Caki2 (cell line): ENCODE results near the gene SH3TC1. TPM values are rescaled to one million over a fixed set of nuclear protein-coding genes. Genes with fewer than 3 reads are reported as not detected.
A peak's percentile ranks its signal among the peaks of the same experiment; 100 is the strongest.

Source experiments
- DNase-seq: peaks from one replicate; pipeline ENCODE4 v3.0.0-alpha.2; 2015; ENCODE audit warnings: low read depth
- in situ Hi-C: cut with HindIII; loops from 2 replicates; pipeline ENCODE4 v1.10.0; 2016; ENCODE audit warnings: low sequenced_read_pairs, low pct_unique_long_range_greater_than_20kb, mixed read lengths
- total RNA-seq: library from RNA; depleted of rRNA; stranded (reverse); fragments of >200 nt; shearing (Covaris generic); gene quantifications from 2 replicates; pipeline ENCODE4 v1.2.3, GENCODE V29; 2014; ENCODE audit warnings: low replicate concordance

The SH3TC1 gene
- total RNA-seq, 1 experiment from 2014 or later, result 16.3 TPM

DNA sequence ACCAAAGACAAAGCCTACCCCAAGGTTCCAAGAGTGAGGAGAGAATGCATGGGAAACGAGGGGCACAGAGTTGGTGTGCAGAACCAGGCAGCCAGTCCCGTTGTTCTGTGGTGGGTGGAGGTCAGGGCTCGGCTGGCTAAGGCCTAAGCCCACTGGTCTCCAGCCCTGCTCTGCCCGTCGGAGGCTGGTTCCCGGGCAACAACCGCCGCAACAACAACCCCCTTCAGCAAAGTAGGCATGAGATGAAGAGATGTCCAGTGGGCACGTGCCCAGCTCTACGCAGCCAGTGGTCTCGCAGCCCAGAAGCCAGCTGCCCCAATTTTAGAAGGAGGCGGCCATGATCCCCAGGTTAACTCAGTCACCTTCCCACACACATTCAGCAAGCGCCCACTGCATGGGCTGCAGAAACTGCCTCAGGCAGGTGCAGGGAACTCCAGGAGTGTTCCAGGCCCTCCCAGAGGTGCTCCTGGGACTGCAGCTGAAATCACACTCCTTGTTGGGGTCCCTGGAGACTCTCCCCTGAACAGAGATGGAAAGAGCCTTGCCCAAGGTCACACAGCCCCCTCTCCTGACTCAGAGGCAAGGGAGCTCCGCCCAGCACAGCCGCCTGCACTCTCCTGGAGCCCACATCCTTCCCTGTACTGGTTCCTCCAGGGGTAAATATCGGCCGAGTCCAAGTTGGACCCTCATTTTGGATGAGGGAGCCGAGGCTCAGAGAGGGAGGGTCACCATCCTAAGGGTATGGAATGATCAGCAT lies 45.1 kb downstream of the SH3TC1 start:
- in situ Hi-C loops, result no loop called here
- no peak for DNase-seq

DNA sequence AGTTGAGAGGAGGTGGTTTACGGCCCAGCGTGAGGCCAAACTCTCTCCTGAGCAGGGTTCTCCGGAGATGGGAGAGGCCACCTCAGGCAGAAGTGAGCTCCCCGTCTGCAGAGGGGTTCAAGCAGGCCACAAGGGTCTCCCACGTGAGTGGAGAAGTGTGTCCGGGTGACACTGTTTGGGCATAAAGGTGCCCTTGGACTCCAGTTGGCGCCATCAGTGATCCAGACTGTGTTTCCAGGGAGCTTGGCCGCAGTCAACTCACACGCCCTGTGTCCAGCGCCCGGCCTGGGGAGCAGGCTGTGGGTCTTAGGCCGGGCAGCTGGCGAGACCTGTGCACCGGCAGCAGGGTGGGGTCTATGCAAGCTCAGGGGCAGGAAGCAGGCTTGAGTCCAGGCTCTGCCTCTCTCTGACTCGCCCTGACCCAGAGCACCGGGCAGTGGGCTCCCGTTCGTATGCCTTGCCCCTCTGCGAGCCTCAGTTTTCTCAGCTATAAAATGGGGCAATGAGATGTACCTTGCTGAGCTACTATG lies 45.9 kb downstream of the SH3TC1 start:
- no peak for DNase-seq
- in situ Hi-C loops, result no loop called here

DNA sequence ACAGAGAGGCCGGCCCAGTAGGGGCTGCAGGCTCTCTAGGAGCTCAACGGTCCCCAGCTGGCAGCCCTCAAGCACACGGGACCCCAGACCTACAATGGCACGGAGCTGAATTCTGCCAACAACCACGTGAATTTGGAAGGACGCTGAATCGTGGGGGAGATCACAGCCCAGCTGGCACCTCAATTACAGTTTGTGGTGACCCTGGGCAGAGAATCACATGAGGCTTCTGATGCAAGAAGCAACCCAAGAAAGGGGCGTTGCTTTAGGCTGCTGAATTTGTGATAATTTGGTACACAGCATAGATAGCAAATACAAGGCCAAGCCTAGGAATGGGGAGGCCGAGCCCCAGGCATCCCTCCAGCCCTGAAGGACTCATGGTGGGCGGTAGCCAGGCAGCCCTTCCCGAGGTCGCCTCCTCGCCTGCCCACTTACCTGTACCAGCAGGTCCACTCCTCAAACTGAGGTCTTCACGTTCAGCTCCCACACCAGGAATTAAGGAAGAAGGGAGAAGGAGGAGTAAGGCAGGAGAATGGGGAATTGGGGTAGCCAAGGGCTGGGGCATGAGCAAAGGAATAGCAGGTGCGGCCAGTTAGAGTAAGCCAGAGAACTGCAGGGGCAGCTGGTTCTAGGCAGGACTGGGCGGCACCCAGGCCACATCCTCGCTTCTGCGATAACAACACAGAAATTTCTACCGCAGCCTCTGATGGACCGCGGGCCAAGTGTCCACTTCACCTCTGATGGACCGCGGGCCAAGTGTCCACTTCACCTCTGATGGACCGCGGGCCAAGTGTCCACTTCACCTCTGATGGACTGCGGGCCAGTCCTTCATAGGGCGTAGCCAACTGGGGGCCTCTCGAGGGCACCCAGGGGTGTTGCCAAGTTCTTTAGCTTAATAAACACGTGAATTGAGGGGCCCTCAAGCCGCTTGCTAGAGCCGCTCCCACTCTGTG lies 47.1 kb downstream of the SH3TC1 start:
- in situ Hi-C loops, result no loop called here
- no peak for DNase-seq

DNA sequence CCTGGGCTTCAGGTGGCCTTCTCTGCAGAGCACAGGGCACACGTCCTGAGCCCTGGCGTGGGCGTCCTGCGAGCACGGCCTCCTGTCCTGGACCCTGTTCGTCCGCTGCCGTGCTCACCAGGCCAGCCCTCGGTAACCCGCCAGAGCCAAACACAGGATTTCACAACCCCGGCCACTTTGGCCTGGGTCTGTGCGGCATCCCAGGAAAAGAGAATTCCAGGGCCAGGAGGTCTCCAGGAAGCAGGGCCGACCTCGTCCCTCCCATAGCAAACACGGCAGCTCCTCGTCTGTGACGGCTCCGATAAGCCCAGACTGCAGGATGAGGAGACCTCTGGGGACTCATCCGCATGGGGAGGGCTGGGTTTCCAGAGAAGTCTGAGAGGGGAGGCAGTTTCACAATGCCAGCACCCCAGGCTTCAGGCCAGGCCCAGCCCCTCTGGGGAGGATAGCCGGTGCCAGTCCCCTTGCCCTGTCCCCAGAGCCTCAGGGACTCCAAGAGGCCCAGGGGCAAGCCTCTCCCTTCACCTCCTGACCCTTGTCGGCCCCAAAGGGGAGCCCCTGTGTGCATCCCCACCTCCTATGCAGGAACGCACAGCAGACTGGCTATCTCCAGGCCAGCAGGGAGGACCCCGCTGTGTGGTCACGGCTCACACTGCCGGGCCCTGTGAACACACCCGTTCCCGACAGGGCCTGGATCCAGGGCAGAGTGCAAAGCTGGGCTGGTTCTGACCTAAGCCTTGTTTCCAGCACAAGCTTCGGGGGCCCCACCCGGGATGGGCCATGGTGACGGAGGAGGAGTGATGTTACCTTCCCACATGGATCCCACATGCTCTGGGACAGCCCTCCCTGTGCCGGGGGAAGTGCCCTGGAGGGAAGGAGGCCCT lies 48.2 kb downstream of the SH3TC1 start:
- in situ Hi-C loops, result no loop called here
- DNase-seq, result no peak

DNA sequence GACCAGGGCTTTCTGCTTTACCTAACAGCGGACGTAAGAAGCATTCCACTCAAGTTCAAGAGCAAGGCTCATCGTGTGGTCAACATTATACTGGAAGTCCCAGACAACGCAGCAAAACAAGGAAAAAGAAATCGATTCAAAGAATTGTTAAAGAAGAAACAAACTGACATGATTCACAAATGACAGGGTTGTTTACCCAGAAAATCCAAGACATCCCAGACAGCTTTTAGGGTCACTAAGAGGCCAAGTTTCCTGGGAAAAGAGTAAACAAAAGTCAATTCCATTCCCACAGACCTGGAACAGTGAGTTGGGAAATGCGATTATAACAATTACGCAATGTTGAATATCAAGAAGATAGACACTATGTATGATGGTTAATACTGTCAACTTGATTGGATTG lies 49.0 kb downstream of the SH3TC1 start:
- in situ Hi-C loops, result no loop called here
- DNase-seq, result no peak

DNA sequence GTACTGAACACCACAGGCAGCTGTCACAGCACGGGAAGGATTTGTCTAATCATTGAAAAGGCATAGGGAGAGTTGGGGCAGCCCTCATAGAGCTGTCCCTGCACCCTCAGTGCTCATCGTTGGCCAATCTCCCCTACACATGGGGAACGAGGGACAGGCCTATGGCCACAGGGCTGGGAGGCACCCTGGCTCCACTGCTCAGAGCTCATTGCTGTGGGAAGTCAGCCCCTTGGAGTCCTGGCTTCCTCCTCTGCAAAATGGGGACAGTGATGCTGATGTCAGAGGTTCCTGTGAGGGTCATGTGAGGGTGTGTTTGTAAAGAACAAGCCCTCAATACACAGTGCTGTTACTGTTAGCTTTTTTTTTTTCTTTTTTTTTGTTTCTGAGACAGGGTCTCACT lies 51.1 kb downstream of the SH3TC1 start:
- in situ Hi-C loops, result no loop called here
- DNase-seq, result no peak

DNA sequence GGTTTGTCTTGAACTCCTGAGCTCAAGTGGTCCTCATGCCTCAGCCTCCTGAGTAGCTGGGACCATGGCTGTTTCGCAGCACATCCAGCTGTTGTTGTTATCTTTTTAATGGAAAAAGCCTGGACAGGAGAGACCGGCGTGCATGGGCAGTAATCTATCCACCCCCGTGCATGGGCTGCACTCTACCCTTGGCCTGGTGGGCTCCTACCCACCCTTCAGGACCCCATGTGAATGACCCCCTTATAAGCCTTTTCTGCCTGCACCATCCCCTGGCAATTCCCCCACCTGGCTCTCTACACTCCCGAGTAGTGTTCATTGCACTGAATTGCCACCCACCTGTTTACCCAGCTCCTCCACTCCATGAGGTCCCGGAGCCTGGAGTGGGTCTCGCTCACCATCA lies 51.5 kb downstream of the SH3TC1 start:
- no peak for DNase-seq

DNA sequence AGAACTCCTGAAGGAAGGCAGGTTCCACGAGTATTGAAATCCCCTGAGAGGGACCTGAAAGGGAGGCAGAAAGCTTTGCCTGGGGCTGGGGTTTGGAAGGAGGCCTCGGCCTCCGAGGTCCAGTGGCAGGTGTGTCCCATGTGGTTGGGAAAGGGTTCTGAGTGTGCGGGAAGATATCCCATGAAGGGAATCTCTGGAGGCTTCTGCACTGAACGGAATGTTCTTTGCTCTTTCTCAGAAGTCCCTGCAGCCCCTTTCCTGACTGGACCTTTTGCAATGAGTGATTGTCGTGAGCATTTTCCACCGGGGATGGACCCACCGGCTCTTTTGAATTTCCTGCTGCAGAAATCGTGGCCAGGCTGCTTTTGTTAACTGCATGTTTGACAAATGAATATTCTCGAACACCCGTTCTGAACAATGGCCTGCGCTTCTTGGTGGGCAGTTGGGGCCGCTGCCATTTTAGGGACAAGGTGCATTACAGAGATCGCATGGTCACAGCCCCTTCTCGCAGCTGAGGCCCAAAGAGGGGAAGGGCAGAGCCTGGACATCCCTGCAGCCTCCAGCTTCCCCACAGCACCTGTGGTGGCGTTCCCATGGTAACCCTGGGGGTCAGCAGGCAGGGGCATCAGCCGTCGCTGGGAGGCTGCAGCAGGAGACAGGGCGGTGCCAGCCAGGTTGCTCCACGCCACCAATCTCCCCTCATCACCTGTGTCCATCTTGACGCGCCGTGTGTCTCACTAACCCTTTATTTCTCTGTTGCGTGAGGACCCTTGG lies 52.2 kb downstream of the SH3TC1 start:
- DNase-seq, result no peak
- in situ Hi-C loops, result no loop called here

More for the DNA sequence above, 51.5 kb downstream of the SH3TC1 start:
- in situ Hi-C loops, result no loop called here

DNA sequence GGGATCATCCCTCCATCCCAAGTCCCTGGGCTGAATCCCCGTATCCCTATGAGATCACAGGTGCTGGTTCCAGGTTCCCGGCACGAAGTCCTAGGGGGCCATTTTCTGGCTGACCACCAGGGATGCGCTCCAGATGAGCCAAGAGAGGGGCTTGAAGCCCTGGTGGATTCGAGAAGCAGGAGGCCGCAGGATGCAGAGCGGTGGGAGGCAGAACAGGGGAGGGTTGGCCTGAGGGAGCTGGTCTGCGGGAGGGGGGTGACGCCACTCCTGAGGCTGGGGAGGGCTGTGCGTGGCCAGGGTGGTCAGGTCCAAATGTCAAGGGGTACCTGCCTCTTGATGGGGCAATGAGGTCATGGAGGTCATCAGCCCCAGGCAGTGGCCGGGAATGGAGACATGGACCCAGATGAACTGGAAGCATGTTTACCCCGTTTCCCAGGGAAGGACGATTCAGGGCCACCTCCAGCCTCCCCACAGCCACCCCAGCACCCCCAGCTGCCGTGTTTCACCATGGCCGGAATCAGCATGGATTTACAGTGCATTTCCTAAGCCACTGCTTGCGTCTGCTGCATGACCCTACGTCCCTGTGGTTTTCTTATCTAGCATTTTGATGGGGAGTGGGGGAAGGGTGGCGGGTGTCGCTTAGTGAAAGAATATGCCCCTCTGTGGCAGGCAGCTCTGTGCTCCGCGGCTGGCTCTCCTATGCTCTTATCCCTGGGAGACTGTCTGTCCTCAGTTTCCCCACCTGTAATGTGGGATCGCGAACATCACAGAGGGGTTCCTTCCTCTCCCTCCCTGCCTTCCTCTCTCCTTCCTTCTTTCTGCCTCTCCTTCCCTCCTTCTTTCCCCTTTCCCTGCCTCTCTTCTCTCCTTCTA lies 53.4 kb downstream of the SH3TC1 start:
- in situ Hi-C loops, result no loop called here
- DNase-seq, result no peak

DNA sequence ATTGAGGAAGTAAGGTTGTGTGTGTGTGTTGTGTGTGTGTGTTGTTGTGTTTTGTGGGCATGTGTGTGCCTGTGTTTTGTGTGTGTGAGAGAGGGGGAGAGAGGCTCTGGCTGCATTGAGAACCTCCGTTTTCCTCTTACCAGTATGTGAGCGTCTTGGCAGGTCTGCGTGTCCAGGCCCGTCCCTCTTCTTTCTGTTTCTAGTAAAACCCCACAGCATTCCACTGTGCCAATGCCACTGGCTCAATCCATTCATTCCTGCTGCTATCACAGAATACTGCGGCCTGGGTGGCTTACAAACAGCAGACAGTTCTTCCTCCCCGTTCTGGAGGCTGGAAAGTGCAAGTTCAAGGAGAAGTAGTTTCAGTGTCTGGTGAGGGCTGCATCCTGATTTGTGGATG lies 55.0 kb downstream of the SH3TC1 start:
- no peak for DNase-seq
- in situ Hi-C loops, result no loop called here

DNA sequence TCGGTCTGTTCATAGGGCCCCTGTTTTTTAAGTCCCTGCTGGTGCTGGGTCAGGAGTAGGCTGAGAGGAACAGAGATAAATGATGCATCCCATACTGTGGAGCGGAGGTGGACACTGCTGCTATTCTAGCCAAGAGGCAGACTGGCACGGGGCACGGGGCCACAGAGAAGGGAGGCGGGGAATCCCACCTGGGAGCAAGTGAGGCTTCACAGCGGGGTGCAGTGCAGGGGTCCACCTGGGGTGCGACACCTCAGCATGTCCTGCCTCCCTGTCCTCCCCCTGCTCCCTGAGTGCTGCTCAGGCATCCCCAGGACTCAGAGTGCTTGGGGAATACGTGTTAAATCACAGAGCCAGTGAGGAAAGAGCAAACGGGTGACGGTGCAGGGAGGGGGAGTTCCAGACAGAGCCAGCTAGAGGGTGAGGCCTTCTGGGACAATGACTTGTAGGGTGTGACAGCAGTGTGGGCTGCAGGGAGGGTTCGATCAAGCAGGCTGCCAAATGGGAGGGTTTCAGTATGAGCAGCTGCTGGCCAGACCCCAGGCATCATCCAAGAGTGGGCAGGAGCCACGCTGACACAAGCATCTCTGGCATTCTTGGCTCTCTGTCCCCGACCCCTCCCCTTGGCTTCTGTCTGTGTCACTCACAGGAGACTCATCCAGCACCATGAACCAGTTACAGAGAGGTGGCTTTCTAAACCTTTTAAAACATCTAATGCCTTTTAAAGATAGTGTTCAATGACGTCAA lies 56.8 kb downstream of the SH3TC1 start:
- no peak for DNase-seq
- in situ Hi-C loops, result no loop called here

DNA sequence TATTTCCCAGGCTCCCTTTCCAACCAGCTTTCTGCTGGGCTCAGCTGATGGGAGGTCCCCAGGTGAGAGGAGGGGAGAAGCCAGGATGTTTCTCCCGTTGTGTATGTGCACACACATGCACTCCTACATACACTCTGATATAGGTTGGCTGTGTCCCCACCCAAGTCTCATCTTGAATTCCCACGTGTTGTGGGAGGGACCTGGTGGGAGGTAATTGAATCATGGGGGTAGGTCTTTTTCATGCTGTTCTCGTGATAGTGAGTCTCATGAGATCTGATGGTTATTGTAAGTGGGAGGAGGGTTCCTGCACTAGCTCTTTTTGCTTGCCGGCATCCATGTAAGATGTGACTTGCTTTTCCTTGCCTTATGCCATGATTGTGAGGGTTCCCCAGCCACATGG lies 58.8 kb downstream of the SH3TC1 start:
- in situ Hi-C loops, result no loop called here
- DNase-seq, result no peak

DNA sequence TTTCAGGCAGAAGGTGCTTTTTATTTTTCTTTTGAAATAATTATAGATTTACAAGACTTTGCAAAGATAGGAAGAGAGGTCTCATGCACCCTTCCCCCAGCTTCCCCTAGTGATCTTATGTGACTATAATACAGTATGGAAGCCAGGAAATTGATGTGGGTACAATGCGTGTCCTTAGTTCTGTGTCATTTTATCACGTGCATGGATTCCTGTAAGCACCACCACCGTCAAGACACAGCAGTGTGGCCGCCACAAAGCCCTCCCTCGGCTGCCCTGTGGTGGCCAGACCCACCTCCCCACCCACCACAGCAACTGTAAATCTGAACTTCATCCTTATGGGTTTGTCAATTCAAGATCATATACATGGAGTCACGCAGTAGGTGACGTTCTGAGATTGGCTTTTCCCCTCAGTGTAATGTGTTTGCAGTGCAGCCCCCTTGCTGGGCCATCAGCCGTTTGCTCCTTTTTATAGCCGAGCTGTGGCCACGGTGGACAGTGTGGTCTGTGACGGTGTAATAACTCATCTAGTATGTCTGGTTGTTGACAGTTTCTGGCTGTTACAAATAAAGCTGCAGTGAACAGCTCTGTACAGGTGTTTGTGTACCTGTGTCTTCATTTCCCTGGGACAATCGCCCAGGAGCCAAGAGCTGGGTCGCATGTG lies 59.6 kb downstream of the SH3TC1 start:
- in situ Hi-C loops, result no loop called here
- DNase-seq, result no peak

DNA sequence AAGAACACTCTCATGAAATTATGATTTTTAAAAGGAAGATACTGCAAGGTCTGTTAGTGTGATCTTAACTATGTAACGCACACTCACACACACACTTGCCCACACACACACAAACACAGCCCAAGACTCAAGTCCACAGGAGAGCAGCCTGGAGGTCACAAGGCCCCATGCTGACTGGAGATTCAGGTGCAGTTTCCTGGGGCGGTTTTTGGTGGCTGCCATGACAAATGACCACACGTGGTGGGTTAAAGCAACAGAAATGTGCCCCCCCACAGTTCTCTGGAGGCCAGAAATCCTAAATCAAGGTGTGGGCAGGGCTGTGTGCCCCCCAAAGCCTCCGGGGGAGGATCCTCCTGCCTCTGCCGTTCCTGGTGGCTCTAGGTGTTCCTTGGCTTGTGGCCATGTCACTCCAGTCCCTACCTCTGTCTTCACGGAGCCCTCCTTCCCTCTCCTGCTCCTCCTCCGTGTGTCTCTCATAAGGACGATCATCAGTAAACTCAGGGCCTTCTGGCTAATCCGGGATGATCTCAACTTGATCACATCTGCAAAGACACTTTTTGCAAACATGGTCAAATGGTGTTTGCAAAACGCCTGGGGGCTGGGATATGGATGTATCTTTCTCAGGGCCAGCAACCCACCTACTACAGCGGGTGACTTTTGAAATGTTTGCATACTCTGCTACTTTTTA lies 60.8 kb downstream of the SH3TC1 start:
- no peak for DNase-seq

DNA sequence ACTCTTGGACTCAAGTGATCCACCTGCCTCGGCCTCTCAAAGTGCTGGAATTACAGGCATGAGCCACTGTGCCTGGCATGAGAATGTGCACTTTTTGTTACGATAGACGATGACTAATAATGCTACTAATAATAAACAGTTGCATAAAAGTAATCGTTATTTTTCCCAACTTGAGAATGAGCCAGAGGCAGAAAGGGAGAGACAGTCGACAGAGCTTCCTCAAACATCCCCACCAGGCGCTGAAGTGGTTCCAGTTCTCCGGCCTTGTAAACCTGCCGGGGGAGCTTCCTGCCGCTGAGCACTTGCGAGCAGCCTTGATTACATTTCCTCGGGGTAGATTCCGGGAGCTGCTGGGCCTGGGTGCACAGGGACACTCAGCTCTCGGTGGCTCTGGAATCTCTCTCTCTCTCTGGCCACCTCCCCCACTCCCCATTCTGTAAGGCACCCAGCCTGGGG lies 61.6 kb downstream of the SH3TC1 start:
- in situ Hi-C loops, result no loop called here
- DNase-seq, result peak; percentile 29

More for the DNA sequence above, 60.8 kb downstream of the SH3TC1 start:
- in situ Hi-C loops, result no loop called here
